Cardiac fibroblast (primary cell): ENCODE measurements around the gene THSD7A.
"Not testable (repeated sequence)": the region's sequence is repeated elsewhere in the genome, so short reads cannot be mapped to it uniquely, and the experiment has no call there.

Experiments used
- DNase-seq, 2 donors: peaks; one replicate each; pipeline versions ENCODE4 v3.0.0 to v3.0.0-alpha.2; 2010; ENCODE audit warnings: low read depth in 2 of 2
- H3K4me3 ChIP-seq, 2 donors: replicated peaks in 1 of 2; 1 replicate in 1 of 2; 2 replicates in 1 of 2; pipeline ENCODE4 v1.5.1; 2011; ENCODE audit warnings: low read depth in 2 of 2, low read length in 2 of 2, mild to moderate bottlenecking in 2 of 2, moderate library complexity in 1 of 2
- CTCF ChIP-seq: IDR thresholded peaks from one replicate; pipeline ENCODE4 v1.5.1; 2011; ENCODE audit warnings: low read depth, mild to moderate bottlenecking, low read length, inconsistent platforms

THSD7A gene

GRCh38 chr7:11449316-11449715 lies 382.7 kb downstream of the THSD7A start:
- no peak for TF ChIP-seq CTCF
- DNase-seq, result peak in 1 of 2 donors; percentile 41

GRCh38 chr7:11448323-11448722 lies 383.7 kb downstream of the THSD7A start:
- DNase-seq, result no peak
- TF ChIP-seq CTCF, result no peak
- H3K4me3 ChIP-seq, result no peak overlapping the region

More at GRCh38 chr7:11449316-11449715, 382.7 kb downstream of the THSD7A start:
- no peak overlapping the region for H3K4me3 ChIP-seq

GRCh38 chr7:11447106-11447505 lies 384.9 kb downstream of the THSD7A start:
- no peak for TF ChIP-seq CTCF
- no peak for DNase-seq

GRCh38 chr7:11443934-11444333 lies 388.1 kb downstream of the THSD7A start:
- not testable (repeated sequence) for DNase-seq, H3K4me3 ChIP-seq

More at GRCh38 chr7:11447106-11447505, 384.9 kb downstream of the THSD7A start:
- no peak overlapping the region for H3K4me3 ChIP-seq

GRCh38 chr7:11437994-11438393 lies 394.0 kb downstream of the THSD7A start:
- DNase-seq, result peak; percentile 50 to 56
- no peak for TF ChIP-seq CTCF

GRCh38 chr7:11436773-11437524 lies 395.0 kb downstream of the THSD7A start:
- H3K4me3 ChIP-seq, result no peak overlapping the region
- no peak for DNase-seq
- no peak for TF ChIP-seq CTCF

More at GRCh38 chr7:11437994-11438393, 394.0 kb downstream of the THSD7A start:
- no peak overlapping the region for H3K4me3 ChIP-seq

- DNase-seq, result peak; percentile 16 to 58
- TF ChIP-seq CTCF, result no peak
- no peak overlapping the region for H3K4me3 ChIP-seq
Observed at GRCh38 chr7:11436316-11436715, 395.7 kb downstream of the THSD7A start.
